Daoy (cell line): ENCODE data around the gene OSM. TPM values are rescaled to one million over a fixed set of nuclear protein-coding genes. Genes with fewer than 3 reads are reported as not detected.
"Not testable (repeated sequence)": the region's sequence is repeated elsewhere in the genome, so short reads cannot be mapped to it uniquely, and the experiment has no call there.

Experiments
- DNase-seq: peaks from one replicate; pipeline ENCODE4 v3.0.0-alpha.2; 2015; ENCODE audit warnings: low read depth
- total RNA-seq: library from RNA; depleted of rRNA; stranded (reverse); fragments of >200 nt; shearing (Covaris generic); gene quantifications from 2 replicates; pipeline ENCODE4 v1.2.3, GENCODE V29; 2014

Gene OSM
- total RNA-seq, 1 experiment from 2014 or later: 0.06 TPM

DNA sequence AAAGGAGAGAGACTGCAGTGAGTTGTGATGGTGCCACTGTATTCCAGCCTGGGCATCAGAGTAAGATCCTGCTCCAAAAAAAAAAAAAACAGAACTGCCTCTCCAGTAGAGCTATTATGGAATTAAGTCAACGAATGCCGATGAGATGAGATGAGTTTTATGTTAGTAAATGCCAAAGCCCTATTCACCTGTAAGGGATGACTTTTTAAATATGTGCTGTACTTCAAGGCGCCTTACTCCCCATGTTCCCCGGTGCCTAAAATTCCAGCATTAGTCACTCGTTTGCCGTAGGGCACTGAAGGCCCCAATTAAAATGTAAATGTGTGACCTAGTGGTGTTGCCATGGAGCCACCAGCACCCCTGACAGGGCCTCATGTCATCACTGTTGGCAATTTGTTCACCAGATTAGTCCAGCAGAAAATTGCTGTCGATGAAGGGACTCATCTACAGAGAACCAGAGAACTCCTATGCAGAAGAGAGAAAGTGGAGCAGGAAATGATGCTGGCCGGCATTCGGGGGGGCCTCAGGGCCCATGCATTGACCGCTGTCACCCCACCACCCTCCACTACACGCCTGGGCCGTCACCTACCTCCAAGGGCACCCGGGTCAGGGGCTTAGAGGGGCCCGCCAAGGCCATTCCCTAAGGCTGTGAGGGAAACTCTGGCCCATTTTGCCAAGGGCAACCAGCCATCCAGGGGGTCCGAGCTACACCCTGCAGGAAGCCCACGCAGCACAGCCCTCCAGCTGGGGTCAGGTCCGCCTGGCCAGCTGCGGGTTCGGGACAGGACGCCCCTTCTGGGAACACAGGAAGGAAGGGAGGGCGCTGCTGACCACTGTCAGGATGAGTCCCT is 37.9 kb downstream of the OSM start:
- DNase-seq: peak; percentile 94

DNA sequence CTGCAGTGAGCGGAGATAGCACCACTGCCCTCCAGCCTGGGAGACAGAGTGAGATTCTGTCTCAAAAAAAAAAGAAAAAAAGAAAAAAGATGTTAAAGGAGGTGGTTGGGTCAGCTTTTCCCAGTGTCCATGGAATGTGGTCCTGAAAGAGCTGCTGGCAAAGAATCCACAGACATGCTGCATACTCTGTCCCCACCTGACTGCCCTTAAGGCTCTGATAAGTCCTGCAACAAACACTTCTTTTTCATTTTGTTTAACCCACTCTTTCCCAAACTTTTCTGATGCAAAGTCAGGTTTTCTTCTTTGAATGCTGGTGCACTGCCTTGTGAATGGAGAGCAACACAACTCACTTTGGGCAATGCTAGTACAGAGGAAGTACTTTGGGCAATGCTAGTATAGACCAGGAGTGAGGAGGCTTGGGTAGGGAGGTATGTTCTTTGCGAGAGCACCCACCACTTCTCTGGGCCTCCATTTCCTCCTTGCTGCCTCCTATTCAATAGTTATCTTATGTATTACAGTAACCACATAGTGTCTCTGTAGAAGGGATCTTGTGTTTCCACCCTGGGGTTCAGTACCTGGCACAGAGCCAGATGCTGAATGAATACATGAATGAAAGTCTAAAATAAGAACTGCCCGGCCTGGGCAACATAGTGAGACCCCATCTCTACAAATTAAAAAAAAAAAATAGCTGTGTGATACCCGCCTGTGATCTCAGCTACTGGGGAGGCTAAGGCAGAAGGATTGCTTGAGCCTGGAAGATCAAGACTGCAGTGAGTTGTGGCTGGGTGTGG is 39.0 kb downstream of the OSM start:
- no peak for DNase-seq

- peak; percentile 80 for DNase-seq
These were observed 40.3 kb downstream of the OSM start for GRCh38 chr22:30226192-30226832.

DNA sequence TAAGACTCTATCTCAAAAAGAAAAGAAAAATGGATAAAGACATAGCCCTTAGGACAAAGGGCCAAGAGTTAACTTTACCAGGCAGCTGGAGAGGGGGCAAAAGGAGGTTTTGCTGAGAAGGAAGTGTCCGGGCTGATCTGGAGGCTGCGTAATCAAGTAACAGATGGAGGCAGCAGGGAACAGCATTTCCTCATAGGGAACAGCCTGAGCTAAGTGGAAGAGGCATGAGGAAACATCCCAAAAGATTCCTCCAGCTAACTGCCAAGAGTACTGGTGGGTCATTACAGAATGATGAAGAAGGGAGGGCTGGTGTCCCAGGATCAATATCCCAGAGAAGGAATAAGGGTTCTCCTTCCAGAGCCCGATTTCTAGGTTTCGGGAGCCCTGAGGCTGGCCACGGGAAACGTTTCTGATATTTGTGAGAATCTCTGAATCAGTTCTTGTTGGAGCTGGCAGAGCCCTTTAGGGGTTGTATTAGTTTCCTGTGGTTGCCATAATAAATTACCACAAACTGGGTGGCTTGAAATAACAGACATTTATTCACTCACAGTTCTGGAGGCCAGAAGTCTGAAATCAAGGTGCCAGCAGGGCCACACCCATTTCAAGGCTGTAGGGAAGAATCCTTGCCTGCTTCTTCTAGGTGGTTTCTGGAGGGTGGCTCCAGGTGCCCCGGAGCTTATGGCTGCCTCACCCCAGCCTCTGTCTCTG is 41.3 kb downstream of the OSM start:
- DNase-seq: no peak

GRCh38 chr22:30224161-30224857 is 42.3 kb downstream of the OSM start:
- peak; percentile 88 for DNase-seq

DNA sequence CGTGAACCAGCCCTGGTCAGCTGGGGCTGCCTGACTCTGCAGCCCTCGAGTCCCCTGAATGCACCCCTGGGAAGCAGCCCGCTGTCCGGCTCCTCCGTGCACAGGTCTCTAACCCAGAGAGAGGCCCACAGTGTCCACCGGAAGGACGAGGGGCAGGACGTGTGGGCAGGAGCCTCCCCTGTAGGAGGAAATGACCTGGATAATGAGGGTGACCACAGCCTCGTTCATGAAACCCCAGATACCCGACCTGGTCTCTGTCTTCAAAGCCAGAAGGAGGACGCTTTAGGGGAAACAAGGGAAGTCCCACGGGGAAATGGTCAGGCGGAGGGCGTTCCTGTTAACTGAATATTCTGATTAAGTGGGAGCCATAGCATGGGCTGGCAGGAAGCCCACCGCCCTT is 43.3 kb downstream of the OSM start:
- peak; percentile 61 for DNase-seq

GRCh38 chr22:30222321-30222720 is 44.3 kb downstream of the OSM start:
- DNase-seq: no peak

DNA sequence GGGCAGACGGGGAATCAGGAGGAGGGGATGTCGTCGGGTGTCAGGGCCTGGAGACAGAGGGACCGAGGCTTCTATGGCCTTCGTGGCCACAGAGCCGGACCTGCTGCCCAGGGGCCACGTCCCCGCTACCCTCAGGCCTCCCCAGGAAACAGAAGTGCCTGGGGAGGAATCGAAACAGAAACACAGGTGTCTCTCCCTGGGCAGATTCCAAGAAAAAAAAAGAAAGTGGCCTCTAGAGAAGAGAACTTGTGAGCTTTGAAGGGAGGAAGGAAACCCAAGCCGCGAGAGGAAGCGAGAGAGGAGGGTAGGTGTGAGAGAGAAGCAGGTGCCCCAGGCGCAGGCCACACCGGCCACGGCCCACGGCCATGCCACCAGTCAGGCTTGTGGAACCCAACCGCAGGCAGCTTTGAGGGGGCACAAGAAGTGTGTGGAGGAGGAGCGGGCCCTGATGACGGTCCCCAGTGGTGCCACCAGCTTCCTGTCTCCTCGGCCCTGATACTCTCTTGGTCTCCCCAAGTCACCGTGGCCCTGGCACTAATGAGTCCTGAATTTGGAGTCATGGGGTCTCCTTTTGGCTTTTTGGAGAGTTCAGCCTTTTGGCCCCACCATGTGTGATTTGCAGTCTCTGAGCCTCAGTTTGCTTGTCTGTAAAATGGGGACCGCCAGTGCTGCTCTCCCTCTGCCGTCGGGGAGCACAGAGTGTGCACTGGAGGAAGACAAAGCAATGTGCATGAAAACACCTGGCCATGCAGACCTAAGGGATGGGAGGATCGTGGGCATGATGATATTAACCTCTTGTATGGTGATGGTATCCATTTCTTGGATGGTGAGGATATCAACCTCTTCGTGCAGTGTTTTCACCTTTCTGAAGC is 45.3 kb downstream of the OSM start:
- DNase-seq: no peak

- DNase-seq: no peak
These were observed 46.2 kb downstream of the OSM start for GRCh38 chr22:30220338-30221012.

- DNase-seq: no peak
These were observed 46.9 kb downstream of the OSM start for GRCh38 chr22:30219668-30220278.

DNA sequence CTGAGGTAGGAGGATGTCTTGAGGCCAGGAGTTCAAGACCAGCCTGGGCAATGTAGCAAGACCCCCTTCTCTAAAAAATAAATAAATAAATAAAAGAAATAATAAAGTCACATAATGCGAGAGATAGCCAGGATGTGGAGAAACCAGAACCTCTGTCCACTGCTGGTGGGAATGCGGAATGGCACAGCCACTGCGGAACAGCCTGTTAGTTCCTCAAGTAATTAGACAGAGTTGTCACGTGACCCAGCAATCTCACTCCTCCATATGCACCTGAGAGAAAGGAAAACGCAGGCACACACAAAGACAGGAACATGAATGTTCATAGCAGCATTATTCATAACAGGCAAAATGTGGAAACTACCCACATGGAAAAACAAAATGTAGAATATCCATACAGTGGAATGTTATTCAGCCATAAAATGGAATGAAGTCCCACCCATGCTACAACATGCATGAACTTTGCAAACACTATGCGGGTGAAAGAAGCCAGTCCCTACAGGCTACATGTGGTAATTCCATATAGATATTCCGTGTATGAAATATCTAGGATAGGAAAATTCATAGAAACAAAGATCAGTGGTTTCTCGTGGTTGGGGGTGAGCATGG is 47.5 kb downstream of the OSM start:
- DNase-seq: no peak

- DNase-seq: no peak
These were observed 48.7 kb downstream of the OSM start for GRCh38 chr22:30217698-30218560.

GRCh38 chr22:30216710-30217109 is 49.9 kb downstream of the OSM start:
- DNase-seq: no peak

DNA sequence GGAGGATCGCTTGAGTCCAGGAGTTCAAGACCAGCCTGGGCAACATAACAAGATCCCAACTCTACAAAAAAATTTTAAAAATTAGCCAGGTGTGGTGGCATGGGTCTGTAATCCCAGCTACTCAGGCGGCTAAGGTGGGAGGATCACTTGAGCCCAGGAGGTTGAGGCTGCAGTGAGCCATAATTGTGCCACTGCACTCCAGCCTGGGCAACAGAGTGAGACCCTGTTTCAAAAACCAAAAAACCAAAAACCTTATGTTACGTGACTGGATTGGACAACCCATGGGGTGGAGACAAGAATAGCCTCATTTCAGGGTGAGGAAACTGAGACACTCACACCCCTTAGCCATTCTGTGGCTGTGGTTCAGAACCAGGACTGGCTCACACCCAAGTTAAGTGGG is 50.4 kb downstream of the OSM start:
- not testable (repeated sequence) for DNase-seq

GRCh38 chr22:30214703-30215407 is 51.8 kb downstream of the OSM start:
- DNase-seq: no peak

DNA sequence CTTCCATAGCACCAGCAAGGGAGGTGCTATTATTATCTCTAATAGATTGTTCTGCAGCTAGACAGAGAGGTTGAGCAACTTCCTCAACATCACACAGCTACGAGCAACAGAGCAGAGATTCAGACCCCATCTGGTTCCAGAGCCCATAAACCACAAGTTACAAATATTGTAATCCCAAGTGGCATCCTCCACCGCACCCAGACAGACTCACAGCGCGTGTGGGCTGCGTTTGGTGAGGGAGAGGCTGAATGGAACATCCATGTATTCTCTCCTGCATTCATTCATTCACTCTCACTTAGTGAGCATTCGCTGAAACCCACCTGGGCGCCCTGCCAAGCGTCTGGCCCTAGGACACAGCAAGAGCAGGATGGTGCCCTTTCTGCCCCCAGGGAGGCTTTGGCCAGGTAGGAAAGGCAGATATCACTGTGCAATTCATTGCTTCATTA is 53.6 kb downstream of the OSM start:
- DNase-seq: peak; percentile 74
